Activated CD4-positive, CD25-positive, alpha-beta regulatory T cell (primary cell): ENCODE results near the gene SLC9C1.

Source experiments
- DNase-seq, 4 experiments: peaks; one replicate each; lab custom pipeline; 2025; lab: John Stamatoyannopoulos, UW

The SLC9C1 gene

DNA sequence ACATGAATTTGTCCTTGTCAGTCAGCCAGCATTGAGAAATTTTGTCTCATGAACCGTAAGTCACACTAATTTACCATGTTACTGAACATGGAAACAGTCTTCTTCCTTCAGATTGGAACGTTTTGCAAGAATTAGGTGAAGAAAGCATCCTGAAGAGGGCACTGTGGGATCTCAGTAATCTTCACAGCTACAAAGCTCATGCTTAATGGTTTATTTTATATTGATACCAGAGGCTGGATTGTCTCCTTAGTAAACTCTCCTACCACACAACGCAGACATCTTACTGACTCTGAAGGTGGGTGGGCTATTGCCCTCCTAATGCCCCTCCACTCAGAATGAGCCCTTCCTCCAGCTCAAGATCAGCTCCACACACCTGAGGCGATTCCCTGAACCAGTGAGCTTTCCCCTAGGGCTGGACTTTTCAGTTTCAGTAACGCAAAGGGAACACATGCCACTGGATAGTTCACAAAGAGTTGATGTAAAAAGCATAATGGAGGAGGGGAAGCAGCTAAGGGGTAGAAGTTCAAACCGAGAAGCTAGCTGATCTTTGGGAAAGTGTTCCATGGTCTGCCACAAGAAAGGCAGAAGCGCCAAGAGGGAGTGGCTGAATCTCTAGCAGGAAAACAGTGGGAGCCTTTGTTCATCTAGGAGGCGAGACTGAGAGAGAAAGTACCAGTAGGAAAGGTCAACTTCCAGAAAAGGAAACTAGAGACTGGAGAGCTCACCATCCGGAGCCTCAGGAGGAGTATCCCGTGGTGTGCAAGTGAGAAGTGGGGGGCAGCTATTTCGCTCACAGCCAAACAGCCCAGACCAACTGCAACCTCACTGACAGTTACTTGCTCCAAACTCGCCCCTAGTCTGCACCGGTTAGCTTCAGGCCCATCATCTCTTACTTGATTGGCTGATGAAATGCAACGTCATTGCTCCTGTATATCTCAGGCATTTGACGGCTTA lies at the start of gene SLC9C1:
SLC9C1 (minus strand) TSS at position 849 of the 954 bp plus-strand sequence. CDS start 7,425 bp downstream, outside the sequence.
- no peak for DNase-seq

DNA sequence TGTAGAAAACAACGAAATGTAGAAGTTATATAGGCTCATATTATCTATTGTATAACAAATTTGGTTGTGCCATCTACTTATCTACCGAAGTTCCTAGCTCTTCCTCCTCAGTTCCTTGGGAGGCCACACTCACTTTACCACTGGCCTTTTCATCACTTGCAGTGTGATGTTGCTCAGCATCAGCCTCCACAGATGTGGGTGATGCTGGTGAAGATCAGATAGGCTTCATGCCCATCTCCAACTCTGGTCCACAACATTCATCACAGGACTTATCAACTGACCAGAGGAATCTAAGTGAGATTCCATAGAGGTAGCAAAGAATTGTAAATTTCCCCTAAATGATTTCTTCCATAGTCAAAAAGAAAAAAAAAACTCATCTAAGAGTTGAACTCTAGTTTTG lies 47.4 kb upstream of the SLC9C1 start:
- DNase-seq = no peak

DNA sequence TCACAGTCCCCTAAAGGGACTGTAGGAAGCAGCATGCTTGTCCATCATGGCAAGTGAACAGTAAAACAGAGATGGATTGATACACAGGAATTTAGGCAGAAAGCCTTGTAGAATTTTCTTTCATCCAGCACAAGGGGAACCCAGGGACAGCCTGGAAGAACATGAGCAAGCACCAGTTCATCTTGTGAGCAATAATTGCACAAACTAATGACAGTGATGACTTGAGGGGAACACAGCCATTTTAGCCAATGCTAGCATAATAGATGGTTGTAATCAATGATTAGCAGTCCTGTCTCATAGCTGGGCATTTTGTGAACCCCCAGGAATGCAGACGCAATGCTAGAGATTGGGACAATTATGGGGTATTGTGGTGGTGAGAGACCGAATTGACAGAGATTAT lies 45.6 kb upstream of the SLC9C1 start:
- DNase-seq = no peak

DNA sequence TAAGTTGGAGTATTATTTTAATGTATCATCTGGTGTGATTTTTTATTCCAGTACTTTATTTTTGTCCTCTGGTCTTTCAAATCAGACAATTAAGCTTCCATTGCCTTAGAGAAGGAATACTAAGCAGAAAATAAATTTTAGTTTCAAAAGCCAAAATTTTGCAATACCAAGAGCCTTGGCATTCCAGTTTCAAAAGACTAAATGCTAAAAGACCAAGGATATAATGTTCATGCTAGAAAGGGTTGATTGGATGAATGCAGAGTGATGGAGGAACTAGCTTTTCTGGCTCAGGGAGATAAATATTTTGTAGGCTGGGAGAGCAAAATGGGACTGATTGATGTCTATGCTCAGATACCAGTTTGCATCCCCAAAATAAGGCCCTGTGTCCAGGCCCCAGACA lies 45.1 kb upstream of the SLC9C1 start:
- DNase-seq = no peak

DNA sequence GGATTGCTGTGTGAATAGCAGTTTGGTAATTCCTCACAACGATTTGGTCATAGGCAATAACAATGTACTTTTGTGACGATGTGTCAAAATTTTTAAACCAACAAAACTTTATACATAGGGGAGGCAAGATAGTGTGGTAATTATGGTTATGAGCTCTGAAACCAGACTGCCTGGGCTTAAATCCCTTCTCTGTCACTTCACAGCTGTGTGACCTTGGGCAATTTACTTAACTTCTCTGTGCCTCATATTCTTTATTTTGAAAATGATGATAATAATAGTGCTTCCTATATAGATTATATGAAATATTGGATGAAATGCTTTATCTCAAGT lies 44.7 kb upstream of the SLC9C1 start:
- no peak for DNase-seq

DNA sequence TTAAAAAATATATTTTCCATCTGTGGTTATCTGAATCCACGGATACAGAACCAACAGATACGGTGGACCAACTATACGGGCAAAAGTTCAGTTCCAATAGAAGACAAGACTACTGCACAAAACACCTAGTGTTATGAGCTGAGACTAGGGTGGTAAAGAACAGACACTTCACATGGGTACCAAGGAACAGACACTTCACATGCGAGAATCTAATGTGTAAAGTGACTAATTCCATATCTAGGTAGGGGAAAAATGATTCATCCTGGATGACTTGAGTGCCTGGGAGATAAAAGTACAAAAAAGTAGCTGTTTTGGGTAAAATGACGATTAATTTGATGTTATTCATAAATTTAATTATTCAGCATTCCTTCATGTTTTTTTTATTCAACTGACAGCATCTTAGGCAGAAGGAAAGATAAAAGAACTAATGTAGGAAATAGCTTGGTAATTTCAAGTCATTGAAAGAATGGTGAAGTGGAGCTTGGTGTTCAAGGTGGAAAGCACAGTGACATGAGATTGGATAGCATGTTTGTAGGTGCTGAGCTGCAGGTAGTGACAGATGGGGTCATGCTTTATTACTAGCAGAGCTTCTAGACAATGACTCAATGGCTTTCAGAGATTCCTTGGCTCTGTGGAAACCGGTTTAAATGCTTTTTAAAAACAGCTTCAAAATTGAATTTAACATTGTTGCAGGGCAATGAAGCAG lies 44.2 kb upstream of the SLC9C1 start:
- DNase-seq = no peak

DNA sequence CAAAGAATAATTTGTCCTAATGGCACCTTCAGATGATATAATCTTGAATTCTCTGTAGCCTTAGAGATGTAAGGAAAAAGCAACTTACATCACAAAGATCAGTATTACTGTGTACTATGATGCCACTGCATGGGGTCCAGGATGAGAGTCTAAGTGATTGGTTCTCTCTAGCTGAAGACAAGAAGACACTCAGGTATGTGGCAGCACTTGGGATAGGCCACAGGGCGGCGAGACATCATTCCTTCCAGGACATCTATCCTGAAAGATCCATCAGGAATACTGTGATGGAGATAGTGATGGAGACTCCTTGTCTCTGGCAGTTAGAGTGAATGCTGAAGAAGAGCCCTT lies 41.4 kb upstream of the SLC9C1 start:
- DNase-seq = no peak

DNA sequence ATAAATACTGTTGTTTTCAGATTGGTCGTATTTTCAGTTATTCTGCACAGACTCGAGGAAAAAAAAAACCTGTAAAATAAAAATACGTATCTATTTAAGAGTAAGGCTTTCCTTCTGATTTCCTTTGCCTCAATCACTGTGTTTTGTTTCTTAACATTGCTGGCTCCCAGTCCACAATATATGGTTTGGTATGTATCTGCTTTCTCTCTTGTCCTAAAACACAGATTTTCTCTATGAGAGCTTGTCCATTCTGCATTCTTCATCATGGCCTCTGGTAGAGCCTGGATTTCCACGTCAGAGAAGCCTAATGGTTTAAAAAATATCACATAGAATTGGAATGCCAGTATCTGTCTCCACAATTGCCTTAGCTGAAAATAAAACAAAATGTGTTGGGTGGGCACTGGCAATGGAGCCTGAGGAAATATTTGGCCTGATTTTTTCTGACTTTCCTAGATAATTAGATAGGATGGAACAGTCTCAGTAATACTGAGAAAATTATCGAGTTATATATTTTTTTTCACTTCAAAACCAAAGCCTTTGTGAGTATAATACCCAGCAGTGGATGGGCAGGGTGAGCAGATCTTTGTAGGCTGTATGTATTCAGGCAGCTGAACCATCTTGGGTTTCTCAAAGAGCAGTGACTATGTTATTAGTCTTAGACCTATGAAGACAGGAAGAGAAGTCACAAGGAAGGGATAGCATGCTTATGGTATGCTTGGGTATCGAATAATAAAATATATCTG lies 40.8 kb upstream of the SLC9C1 start:
- DNase-seq = no peak

DNA sequence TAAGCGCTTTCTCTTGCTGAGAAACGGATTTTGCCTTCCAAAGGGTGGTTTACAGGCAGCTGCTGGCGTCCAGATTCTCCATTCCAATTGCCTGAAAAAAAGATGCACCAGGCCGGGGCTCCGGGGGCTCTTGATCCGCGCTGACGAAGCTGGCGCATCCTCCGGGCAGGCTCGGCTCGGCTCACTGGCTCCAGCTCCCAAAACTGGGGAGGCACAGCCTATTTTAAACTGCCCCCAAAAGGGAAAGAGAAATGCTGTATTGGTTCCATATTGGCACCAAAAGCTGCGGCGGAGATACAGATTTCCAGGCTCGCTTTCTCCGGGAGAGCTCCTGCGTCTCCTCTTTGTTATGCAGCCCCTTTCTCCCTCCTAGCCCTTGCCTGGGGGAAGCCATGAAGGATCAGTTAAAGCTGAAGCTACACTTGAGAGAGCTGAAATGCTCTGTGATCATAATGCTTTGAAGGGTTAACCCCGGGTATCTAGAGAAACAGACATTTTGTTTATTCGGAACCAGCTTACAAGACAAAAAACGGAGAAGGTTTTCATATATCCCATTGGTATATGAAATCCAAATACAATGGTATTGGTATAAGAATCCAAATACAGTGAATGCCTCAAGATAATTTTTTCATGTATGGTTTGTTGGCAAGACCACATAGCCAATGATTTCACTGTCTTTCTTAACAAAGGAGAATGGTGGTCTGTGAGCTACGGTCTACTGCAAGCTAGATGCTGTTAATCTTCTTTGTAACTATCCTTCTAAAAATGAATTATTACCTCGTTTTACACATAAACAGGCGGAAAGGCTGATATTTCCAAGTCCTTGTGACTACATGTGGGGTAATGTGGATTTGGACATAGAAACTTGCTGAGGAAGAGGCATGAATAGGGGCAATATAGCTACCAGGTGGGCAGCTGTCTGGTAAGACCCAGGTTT lies 39.6 kb upstream of the SLC9C1 start:
- peak in 1 of 4 experiments; percentile 9 for DNase-seq

DNA sequence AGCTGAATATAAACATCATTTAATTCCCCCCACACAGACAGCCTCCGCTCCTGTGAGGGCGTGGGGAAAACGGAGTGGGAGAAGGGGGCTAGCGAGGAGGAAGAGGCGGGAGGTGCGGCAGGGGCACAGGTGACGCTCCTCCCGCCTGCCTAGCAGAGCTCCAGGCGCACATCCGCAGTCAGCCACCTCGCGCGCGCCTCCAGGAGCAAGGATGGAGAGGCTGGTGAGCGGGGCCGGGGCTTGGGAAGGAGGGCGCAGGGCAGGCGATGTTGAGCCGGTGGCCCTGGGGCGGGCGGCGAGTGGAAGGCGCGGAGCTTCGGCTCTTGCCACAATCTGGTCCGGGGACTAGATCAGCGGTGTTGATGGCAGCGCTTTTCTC lies 39.0 kb upstream of the SLC9C1 start, which contains the start of gene CD200:
CD200 (plus strand) TSS at position 155 of the 379 bp plus-strand sequence; CDS start at position 212, 57 bp downstream.
- DNase-seq = peak in 3 of 4 experiments; percentile 5 to 13 (median 9)

DNA sequence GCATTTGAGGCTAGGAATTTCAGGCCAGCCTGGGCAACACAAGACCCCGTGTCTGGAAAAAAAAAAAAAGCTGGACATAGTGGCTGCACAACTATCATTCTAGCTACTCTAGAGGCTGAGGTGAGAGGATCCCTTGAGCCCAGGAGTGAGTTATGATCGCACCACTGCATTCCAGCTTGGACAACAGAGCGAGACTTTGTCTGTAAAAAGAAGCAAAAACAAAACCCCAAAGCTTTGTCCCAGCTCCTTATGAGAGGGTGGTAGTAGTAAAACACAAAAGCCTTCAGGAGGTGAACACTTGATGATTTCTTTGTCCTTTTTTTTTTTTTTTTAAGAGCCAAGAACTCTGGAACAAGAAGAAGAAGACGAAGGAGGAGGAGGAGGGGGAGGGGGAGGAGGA lies 37.8 kb upstream of the SLC9C1 start:
- DNase-seq = no peak

DNA sequence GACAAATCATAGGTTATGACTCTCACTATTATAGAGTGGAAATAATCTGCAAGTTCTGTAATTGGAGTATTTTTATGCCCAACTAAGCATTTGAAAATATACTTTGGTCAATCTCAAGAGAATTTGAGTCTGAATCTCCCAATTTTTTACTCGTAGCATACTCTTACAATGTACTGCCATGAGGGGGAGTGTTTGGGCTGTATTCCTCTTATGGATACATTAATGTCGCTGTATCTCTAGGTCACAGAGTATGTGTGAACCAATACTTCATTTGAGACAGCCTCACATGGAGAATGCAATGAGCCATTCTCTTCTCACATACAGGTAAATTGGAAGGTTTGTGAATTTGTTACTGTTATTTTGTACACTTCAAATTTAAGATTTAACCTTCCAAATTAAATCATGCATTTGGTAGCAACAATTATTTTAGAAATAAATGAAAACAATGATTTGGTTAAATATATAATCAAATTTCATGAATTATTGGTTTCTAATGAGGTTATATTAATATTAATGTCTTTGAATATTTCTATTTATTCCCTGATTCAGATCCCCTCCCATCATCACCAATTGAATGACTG lies 33.4 kb upstream of the SLC9C1 start:
- peak in 1 of 4 experiments; percentile 2 for DNase-seq

DNA sequence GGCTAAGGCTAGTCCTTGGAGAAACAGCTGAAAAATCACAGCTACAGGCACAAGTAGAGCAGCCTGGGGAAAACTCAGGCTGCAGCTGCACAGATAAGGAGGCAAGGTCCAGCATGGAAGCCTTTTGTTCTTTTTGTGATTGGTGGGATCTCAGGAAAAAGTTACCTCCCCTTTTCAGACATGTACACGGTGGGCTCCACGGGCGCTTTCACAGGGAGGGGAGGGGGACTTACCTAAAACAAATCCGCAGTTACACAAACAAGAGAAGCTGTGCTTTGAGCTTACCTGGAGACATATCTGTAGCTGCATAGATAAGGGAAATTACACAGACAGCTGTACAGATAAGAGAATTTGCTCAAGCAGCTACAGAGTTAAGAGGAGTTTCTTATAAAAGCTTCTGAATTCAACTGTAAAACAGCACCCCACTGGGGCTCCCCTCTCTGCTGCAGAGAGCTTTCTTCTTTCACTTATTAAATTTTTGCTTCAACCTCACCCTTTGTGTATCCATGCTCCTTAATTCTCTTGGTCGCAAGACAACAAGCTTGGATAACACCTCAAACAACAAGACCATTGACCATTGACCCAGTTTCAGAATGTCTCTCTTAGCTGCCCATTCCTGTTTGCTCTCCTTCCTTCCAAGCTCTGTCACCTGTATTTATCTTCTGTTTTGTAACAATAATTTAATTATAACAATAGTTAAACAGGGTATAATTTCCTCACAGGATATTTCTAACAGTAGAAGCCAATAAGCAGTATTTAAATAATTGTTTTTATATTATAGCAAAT lies 28.0 kb upstream of the SLC9C1 start:
- DNase-seq = no peak

DNA sequence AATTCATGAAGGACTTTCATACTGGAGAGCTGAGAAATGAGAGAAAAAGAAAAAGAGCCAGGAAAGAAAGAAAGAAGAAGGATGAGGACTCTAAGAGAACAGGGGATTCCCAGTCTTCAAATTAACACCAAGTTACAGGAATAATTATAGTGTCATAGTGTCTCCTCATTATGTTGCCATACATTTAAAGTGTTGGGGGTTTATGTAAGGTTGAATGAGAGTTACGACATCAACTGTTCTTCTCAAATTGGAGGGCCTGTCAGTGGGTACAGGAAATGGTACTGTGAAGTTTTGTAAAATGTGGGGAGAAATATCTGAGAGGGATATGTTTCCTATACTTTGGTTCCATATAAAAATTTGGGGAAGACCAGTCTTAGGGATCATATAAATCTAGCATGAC lies 26.7 kb upstream of the SLC9C1 start:
- DNase-seq = no peak

DNA sequence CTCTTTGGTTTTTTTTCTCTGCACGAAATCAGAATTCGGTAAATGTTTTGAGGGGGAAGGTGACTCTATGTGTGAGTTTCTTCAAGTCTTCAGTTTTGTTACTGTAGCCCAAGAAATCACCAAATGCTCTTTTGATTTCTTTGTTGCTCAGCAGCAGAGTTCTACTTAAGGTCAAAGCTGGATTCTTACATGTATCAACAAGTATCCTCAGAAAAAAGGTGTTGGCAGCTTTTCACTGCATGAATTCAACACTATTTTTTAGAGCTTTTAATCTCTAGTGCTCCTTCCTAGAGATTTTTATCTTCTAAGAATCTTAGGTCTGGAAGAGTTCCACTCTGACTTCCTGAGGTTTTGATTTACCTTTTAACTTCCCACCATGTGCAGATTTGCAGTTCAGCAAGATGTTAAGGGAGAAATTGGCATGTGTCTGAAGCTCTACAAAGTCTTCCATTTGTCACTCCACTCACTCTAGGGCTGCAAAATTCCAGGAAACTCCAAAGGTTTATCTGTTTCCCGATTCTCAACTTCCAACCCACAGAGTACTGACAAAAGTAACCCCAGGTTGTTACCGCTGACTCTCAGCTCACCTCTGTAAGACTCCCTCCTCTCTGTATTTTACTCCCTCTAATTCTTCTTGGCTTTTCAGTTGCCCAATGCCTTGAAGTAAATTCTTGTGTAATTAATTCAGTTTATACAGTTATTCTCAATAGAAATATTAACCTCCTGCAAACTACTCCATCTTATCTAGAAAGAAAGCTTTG lies 25.7 kb upstream of the SLC9C1 start:
- DNase-seq = no peak

DNA sequence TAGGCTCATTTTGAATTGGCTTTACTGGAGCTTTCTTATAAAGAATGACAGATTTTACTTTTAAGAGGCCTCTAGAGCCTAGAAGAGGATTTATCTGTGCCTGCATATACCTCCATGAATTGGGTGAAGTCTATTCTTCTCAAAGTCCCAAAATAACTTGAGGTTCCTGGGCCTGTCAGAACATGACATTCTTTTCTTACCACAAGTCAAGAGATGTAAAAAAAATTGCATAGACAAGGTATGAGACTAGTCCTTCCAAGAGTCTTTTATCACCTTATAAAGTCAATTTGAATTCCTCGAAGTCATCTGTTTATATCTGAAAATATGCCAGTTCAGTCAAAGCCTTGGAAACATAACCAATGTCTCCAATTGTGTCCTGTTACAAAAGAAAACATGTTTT lies 21.8 kb upstream of the SLC9C1 start:
- DNase-seq = no peak

DNA sequence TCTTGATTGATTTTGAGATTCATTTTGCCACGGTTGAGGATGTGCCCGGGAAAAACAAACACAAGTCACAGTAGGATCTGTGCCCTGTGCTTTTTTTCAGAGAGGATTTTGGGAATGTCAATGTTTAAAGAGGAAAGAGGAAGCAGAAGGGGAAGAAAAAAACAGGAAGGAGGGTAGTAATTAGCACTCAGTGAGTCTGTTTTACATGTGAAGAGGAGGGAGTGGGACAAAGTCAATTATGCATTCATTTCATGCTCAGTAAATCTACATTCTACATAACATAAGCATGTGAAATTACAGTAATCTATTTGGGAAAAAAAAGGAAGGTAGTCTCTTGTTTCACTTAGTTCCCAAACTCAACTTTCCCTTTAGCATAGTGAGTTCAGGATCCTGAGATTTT lies 20.6 kb upstream of the SLC9C1 start:
- DNase-seq = no peak

DNA sequence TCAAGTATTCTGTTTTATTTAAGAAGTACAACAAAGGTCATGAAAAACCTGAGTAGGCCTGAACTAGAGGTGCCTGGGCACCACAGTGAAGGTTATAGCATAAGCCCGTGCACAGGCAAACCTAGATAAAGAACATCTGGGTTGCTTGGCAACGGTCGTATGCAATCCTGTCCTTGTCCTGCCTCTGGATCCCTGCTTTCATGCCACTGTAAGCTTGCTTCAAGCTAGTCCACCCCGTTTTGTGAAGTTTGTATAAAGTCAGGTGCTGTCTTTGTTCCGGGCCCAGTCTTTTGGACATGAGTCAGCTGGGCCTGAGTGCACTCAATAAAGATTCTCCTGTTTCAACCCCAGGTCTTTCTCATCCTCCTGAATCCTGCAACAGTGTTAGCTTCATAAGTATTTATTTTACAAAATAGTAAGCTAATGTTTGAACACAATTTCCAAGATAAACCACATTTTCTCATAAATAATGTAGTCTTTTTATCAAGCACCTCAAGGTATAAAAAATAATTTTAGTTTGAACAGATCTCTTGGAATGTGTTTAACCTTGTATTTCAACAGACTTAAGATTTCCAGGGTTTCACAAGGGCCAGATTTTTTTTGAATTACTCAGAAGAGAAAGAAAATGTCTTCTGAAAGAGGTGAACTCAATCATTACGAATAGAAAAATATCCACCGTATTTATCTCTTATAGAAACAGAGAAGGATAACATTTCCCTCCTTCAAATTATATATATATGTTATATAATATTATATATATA lies 14.3 kb upstream of the SLC9C1 start:
- DNase-seq = no peak

DNA sequence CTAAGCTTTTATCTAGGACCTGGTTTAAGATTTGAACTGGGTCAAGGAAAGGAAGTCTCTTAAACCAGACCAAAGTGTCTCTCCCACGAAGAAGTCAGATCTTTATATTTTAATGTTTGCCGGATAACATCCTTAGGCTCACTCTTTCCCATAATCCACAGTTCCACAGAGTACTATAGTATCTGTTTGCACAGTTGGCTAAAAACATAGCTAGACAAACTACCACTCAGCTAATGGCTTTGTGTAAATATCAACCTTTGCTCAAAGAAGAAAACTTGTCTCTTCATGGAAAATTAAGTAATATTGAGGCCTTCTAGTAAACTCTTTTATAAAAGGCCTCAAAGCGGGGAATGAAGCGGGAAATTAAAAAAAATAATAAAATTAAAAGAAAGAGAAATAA lies 13.5 kb upstream of the SLC9C1 start:
- no peak for DNase-seq
